Measurements from ENCODE around the gene TPD52L1.

DNA sequence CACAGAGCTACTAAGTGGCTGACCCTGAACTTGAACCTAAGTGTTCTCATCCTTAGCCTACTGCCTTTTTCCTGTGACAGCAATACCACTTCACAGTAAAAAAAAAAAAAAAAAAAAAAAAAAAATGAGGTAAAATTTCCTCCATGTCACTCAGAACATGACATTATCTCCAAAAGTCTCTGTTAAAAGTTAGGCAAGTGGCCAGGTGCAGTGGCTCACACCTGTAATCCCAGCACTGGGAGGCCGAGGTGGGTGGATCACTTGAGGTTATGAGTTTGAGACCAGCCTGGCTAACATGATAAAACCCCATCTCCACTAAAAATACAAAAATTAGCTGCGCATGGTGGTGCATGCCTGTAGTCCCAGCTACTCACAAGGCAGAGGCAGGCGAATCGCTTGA lies 159.4 kb downstream of the TPD52L1 start:
- TF ChIP-seq, protein P1, sequence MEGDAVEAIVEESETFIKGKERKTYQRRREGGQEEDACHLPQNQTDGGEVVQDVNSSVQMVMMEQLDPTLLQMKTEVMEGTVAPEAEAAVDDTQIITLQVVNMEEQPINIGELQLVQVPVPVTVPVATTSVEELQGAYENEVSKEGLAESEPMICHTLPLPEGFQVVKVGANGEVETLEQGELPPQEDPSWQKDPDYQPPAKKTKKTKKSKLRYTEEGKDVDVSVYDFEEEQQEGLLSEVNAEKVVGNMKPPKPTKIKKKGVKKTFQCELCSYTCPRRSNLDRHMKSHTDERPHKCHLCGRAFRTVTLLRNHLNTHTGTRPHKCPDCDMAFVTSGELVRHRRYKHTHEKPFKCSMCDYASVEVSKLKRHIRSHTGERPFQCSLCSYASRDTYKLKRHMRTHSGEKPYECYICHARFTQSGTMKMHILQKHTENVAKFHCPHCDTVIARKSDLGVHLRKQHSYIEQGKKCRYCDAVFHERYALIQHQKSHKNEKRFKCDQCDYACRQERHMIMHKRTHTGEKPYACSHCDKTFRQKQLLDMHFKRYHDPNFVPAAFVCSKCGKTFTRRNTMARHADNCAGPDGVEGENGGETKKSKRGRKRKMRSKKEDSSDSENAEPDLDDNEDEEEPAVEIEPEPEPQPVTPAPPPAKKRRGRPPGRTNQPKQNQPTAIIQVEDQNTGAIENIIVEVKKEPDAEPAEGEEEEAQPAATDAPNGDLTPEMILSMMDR (IDR thresholded peaks at IDR 0.05), result no peak
- TF ChIP-seq POLR2A (IDR thresholded peaks at IDR 0.05), result no peak

Measured in testis (tissue), 2 donors.